ENCODE measurements around the gene OR5C1.

- TF ChIP-seq CTCF (IDR thresholded peaks at IDR 0.05) (no peak), POLR2A (IDR thresholded peaks at IDR 0.05) (no peak), POLR2AphosphoS5 (IDR thresholded peaks at IDR 0.05) (no peak)
These were observed 11.6 kb downstream of the OR5C1 start, which contains the start of gene OR1K1 for GRCh38 chr9:122800066-122801060.

Measured in prostate gland (tissue), 2 donors.